ENCODE measurements around the gene EXOSC2.

EXOSC2 gene

DNA sequence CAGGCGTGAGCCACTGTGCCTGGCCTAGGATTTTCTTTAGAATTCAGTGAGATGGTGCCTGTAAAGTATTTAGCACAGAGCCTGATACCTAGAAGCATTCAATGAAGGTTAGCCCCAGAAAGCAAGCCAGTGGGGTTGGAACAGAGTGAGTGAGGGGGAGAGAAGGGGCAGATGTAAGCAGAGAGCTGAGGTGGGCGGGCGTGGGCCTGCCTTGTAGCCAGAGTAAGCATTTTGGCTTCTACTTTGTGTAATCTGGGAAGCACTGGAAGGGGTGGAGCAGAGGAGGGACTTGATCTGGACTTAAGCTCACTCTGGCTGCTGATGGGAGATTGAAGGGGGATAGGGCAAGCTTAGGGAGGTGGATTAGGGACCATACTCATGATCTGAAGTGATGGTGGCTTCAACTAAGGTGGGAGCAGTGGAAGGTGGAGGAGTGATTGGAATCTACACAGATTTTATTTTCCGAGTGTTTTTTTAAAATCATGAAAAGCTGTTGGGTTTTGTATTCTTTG, 2.6 kb downstream of the EXOSC2 start:
- DNase-seq (ENCODE audit: low read depth in 2 of 2): no peak

GRCh38 chr9:130696996-130697395, 3.4 kb downstream of the EXOSC2 start:
- DNase-seq (ENCODE audit: low read depth in 2 of 2): no peak

DNA sequence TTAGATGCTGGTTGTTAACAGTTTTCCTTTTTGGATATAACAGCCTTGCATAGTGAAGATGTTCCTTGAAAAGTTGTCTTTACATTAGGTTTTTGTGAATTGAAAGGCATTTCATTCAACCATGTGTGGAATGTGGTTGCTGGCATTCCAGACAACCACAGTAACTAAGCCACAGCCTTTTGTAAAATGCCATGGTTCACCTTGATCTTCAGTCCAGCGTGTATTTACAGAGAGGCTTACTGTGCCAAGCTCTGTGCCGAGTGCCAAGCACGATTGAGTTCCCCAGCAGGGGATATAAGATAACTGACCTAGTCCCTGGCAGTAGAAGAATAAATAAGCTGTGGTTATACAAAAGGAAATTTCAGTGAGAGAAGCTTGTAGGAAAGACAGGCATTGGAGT, 4.9 kb downstream of the EXOSC2 start:
- DNase-seq (ENCODE audit: low read depth in 2 of 2): no peak

DNA sequence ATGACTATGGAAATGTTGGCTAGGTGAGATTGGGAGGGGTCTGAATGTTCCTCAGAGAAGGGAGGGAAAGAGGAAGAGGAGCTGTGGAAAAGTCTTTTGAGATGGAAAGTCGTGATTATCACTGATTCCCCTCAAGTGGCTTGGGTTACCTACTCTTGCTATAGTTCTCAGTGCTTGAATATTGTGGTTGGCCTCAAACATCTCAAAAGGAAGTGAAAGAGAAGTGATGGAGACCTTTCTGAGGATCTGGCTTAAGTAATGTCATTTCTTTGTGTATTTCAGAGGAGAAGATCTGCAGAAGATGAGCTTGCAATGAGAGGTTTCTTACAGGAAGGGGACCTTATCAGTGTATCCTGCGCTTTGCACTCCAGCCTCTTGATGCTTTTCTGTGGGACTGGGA, 5.5 kb downstream of the EXOSC2 start:
- DNase-seq (ENCODE audit: low read depth in 2 of 2): no peak

DNA sequence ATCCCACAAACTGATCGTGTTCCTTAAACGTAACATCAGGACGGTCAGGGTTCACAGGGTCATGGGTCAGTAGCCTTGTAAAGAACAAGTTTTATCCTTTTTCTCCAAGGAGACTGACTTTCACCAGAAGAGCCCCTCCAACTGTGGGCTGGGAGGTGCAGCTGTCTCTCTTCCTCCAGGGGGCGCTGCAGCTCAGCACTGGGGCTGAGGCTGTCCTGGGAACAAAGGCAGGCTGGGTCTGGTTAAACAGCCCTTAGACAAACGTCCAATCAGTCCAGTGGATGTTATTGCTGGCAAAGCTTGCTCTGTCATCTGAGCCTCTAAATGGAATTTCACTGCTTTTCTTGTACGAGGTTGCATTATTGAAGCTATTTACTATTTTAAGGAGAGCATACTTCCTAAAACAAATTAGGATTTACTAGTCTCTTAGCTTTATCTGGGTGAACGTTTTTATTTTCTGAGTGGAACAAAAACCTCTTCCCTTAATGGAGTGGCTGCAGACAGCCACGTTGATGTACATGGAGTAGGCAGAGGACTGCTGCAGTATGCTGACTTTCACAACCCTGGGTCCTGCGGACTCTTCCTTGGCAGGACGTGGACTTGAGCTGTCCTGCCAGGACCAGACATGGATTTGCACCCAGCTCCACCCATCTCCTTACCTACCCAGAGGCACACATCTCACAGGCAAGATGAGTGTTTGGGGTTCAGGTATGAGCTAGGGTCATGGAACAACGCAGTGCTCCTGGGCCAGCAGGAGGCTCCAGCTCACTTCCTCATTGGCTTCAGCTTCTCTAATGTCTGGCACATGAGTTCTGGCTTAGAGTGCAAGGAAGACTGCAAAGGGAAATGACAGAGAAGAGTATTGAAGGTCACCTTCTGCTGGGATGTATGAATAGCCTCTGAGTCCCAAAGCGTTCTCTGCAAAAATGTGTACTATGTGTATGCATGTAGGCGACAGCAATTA, 7.8 kb downstream of the EXOSC2 start:
- peak in 1 of 2 donors; percentile 53 for DNase-seq (ENCODE audit: low read depth in 2 of 2)

DNA sequence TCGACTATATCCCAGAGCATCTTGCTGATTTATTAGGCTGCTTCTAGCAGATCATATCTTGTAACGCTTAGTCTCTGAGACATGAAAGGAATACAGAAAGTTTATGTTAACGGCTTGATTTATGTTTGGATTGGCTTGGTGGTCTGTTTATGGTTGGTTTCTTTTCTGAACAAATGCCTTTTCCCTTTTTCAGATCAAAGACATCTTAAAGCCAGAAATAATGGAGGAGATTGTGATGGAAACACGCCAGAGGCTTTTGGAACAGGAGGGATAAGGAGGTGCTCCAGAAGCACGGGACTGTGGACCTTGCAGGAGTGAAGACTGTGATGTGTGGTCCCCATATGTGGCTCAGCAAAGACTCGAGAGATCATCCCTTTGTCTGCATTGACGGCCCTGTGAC, 9.9 kb downstream of the EXOSC2 start:
- DNase-seq (ENCODE audit: low read depth in 2 of 2): no peak

DNA sequence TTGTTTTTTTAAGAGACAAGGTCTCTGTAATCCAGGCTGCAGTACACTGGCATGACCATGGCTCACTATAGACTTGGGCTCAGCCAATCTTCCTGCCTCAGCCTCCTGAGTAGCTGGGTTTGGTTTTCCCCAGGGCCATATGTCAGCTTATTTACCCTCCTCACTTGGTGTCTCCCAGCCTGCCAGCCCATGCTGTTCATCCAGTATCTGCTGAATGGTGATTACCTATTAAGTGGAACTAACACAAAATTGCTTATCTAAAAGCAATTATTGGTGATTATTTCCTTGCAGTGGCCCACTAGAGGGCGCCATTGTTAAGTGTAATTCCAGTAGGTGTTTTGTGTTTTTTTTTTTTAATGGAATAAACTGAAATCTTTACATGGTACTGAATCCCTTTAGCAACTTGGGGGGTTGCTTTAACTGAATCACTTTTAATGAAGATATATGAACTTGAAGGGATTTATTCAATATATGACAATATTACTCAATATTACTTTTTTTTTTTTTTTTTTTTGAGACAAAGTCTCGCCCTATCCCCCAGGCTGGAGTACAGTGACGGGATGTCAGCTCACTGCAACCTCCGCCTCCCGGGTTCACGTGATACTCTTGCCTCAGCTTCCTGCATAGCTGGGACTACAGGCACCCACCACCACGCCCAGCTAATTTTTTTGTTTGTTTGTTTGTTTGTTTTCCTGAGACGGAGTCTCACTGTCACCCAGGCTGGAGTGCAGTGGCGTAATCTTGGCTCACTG, 13.8 kb downstream of the EXOSC2 start:
- peak; percentile 47 to 63 for DNase-seq (ENCODE audit: low read depth in 2 of 2)

- no peak for DNase-seq (ENCODE audit: low read depth in 2 of 2)
Observed at GRCh38 chr9:130710822-130711352, 17.3 kb downstream of the EXOSC2 start.

- no peak for DNase-seq (ENCODE audit: low read depth in 2 of 2)
Observed at GRCh38 chr9:130711469-130711868, 17.9 kb downstream of the EXOSC2 start.

DNA sequence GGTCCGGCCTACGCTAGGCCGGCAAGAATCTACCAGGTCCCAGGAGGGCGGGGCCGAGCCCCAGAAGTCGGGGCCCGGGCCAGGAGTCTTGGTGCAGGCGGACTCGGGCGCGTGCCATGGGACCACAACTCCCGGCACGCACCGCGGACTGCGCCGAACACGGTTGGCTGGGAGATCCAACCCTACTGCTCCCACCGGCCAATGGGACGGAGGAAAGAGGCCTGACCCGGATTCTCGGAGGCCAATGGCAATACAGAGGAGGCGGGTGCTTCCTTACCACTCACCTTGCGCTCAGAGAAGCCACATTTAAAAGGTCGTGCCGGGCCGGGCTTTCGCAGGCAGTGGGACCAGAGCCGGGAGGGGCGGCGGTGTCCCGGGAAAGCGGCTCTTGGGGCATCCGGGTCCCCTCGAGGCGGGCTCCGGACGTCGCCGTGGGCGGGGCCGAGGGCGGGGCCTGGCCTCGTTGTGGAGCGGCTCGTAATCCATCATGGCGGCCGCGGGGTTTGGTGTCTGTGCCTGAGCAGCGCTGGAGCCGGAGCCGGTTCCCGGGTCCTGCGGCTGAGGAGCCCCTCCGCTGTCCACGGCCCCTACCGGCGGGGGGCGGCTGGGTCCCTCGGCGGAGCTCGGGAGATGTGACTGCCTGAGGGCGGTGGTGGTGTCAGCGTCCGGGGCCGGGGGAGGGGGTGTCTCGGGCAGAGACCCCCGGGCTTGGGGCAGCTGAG, 19.1 kb downstream of the EXOSC2 start:
- peak; percentile 86 to 93 for DNase-seq (ENCODE audit: low read depth in 2 of 2)

- DNase-seq (ENCODE audit: low read depth in 2 of 2): no peak
Observed at GRCh38 chr9:130713286-130713960, 19.8 kb downstream of the EXOSC2 start.

- DNase-seq (ENCODE audit: low read depth in 2 of 2): no peak
Observed at GRCh38 chr9:130714586-130715110, 21.1 kb downstream of the EXOSC2 start.

- no peak for DNase-seq (ENCODE audit: low read depth in 2 of 2)
Observed at GRCh38 chr9:130715270-130715669, 21.7 kb downstream of the EXOSC2 start.

DNA sequence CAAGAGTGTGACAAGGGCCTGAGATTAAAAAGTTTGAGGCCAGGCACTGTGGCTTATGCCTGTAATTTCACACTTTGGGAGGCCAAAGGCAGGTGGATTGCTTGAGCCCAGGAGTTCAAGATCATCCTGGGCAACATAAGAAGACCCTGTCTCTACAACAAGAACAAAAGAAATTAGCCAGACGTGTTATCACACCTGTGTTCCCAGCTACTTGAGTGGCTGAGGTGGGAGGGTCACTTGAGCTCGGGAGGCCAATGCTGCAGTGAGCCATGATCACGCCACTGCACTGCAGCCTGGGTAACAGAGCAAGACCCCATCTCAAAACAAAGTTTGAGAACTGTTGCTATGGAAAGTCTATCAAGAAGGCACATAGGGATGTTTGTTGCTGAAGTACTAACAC, 25.0 kb downstream of the EXOSC2 start:
- no peak for DNase-seq (ENCODE audit: low read depth in 2 of 2)

GRCh38 chr9:130720762-130721161, 27.2 kb downstream of the EXOSC2 start:
- no peak for DNase-seq (ENCODE audit: low read depth in 2 of 2)

GRCh38 chr9:130728721-130729120, 35.1 kb downstream of the EXOSC2 start:
- no peak for DNase-seq (ENCODE audit: low read depth in 2 of 2)

GRCh38 chr9:130729145-130729544, 35.6 kb downstream of the EXOSC2 start:
- no peak for DNase-seq (ENCODE audit: low read depth in 2 of 2)

DNA sequence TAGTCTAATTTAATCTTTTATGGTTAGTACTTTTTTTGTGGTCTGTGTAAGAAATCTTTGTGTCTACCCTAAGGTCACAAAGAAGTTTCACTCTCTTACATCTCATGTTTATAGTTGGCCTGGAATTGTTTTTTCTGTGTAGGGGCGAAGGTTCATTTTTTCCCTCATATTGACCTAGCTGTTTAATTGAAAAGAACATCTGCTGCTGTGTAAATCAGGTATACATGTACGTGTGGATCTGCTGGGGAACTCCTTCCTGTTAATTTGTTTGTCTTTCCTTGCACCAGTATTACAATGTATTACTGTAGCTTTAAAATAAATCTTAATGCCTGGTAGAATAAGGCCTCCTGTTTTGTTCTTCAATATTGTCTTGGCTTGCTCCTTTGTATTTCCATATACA, 37.8 kb downstream of the EXOSC2 start:
- no peak for DNase-seq (ENCODE audit: low read depth in 2 of 2)

DNA sequence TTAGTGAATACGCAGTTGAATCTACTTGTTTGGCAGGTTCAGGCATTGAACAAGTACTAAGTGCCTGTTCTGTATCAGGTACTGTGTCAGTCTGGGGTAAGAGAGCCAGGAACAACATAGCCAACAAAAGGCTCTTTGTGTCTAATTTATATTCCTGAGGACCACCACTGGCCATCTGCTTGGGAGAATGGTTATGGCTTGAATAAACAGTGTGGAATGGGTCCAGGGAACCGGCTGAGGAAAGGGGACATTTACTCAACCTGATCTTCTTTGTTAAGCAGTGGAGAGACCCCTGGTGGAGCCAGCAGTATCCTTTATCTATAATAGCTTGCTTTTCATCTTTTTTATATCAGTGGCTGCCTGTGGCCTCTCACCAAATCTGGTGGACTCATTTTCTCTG, 38.6 kb downstream of the EXOSC2 start:
- no peak for DNase-seq (ENCODE audit: low read depth in 2 of 2)

DNA sequence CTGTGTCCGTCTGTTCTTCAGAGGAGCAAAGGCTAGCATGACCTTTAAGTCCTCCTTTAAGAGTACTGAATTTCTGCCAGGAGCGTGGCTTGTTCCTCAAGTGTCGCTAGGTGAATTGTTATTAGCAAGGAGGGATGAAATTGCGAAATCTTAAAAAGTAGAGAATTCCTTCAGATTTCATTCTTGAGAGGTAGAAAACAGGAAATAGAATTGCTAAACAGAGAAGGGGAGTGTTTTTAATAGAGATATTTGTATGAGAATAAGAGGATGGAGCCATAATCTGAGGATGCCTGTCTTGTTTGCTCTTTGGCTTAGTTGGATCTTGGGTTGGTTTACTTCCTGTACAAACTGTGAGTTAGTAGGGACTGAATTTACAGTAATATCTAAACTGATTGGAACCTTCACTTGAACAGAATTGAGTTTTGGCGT, 39.2 kb downstream of the EXOSC2 start:
- no peak for DNase-seq (ENCODE audit: low read depth in 2 of 2)

- no peak for DNase-seq (ENCODE audit: low read depth in 2 of 2)
Observed at GRCh38 chr9:130735566-130735965, 42.0 kb downstream of the EXOSC2 start.

Data from stimulated activated CD8-positive, alpha-beta memory T cell treated with anti-CD3 and anti-CD28 coated beads, Interleukin-2, amount 100 ng/mL, for 1 hour (primary cell).